Neural cell (in vitro differentiated cells): Measurements from ENCODE around the gene SIK3. TPM values are rescaled to one million over a fixed set of nuclear protein-coding genes. Genes with fewer than 3 reads are reported as not detected.

Experiments
- H2AFZ ChIP-seq: fragments of 200-600, 300-800 bp; sonication (generic), shearing (Covaris generic); 2 replicates; pipeline ENCODE4 v1.6.0; 2014; ENCODE audit warnings: low read depth, mild to moderate bottlenecking, antibody characterized with exemption, low read length, moderate library complexity
- H3F3A ChIP-seq: fragments of 200-600 bp; shearing (Covaris generic); 2 replicates; pipeline ENCODE4 v1.6.1; 2016; ENCODE audit warnings: mild to moderate bottlenecking, moderate library complexity, mixed read lengths, antibody characterized with exemption, low read length; ENCODE audit not compliant: insufficient read depth, poor library complexity, severe bottlenecking
- H3K27ac ChIP-seq: fragments of 200-600, 300-800 bp; sonication (generic), shearing (Covaris generic); 2 replicates; pipeline ENCODE4 v1.5.1; 2014; ENCODE audit warnings: mild to moderate bottlenecking, low read length, moderate library complexity
- H3K27me3 ChIP-seq: fragments of 300-800, 200-600 bp; sonication (generic), shearing (Covaris generic); 2 replicates; pipeline ENCODE4 v1.6.0; 2014; ENCODE audit warnings: mild to moderate bottlenecking, low read depth, low read length, moderate library complexity; ENCODE audit not compliant: insufficient read depth
- H3K36me3 ChIP-seq: fragments of 300-800, 200-600 bp; sonication (generic), shearing (Covaris generic); 2 replicates; pipeline ENCODE4 v1.5.1; 2014; ENCODE audit warnings: mild to moderate bottlenecking, antibody characterized with exemption, low read length, moderate library complexity; ENCODE audit not compliant: insufficient read depth
- H3K4me2 ChIP-seq: fragments of 300-800, 200-600 bp; sonication (generic), shearing (Covaris generic); 2 replicates; pipeline ENCODE4 v1.6.0; 2014; ENCODE audit warnings: mild to moderate bottlenecking, low read length
- H3K4me3 ChIP-seq: fragments of 300-800, 200-600 bp; sonication (generic), shearing (Covaris generic); 2 replicates; pipeline ENCODE4 v1.5.1; 2014; ENCODE audit warnings: mild to moderate bottlenecking, low read length, moderate library complexity
- H3K79me2 ChIP-seq: fragments of 200-600 bp; shearing (Covaris generic); replicated peaks from 2 replicates; pipeline ENCODE4 v1.6.0; 2014; ENCODE audit warnings: mild to moderate bottlenecking, low read length, moderate library complexity; ENCODE audit not compliant: insufficient read depth
- H3K9ac ChIP-seq: fragments of 300-800, 200-600 bp; sonication (generic), shearing (Covaris generic); 2 replicates; pipeline ENCODE4 v1.6.1; 2016; ENCODE audit warnings: mild to moderate bottlenecking, low read length, mixed read lengths
- H3K9me2 ChIP-seq: fragments of 200-600 bp; shearing (Covaris generic); 2 replicates; pipeline ENCODE4 v1.6.1; 2016; ENCODE audit warnings: mild to moderate bottlenecking, low read length, mixed read lengths; ENCODE audit not compliant: insufficient read depth
- H3K9me3 ChIP-seq: fragments of 200-600, 300-800 bp; sonication (generic), shearing (Covaris generic); 2 replicates; pipeline ENCODE4 v1.6.1; 2016; ENCODE audit warnings: mild to moderate bottlenecking, mixed run types, low read length, moderate library complexity, mixed read lengths
- H4K20me1 ChIP-seq: fragments of 200-600 bp; shearing (Covaris generic); 2 replicates; pipeline ENCODE4 v1.6.1; 2016; ENCODE audit warnings: mild to moderate bottlenecking, mixed run types; ENCODE audit not compliant: insufficient read depth
- EP300 ChIP-seq: fragments of 450-650 bp; conservative IDR thresholded peaks from 2 replicates; pipeline ENCODE4 v1.6.1; 2014; ENCODE audit warnings: antibody characterized with exemption, mild to moderate bottlenecking, moderate library complexity; ENCODE audit not compliant: poor library complexity, severe bottlenecking
- EZH2 ChIP-seq: fragments of 200-600, 300-800 bp; shearing (Covaris generic), sonication (generic); IDR thresholded peaks from 2 replicates; pipeline ENCODE4 v1.6.1; 2014; ENCODE audit warnings: antibody characterized with exemption, low read length, borderline replicate concordance, mild to moderate bottlenecking; ENCODE audit not compliant: insufficient read depth, poor library complexity, severe bottlenecking
- MXI1 ChIP-seq: fragments of 450-650 bp; conservative IDR thresholded peaks from 2 replicates; pipeline ENCODE4 v1.6.1; 2014; ENCODE audit warnings: antibody characterized with exemption, mild to moderate bottlenecking; ENCODE audit not compliant: poor library complexity, severe bottlenecking
- POLR2AphosphoS5 ChIP-seq: IDR thresholded peaks from 2 replicates; pipeline ENCODE4 v1.6.1; 2012
- RAD21 ChIP-seq: fragments of 450-650 bp; conservative IDR thresholded peaks from 2 replicates; pipeline ENCODE4 v1.6.1; 2014; ENCODE audit warnings: antibody characterized with exemption, mild to moderate bottlenecking, moderate library complexity
- SMC3 ChIP-seq: fragments of 450-650 bp; conservative IDR thresholded peaks from 2 replicates; pipeline ENCODE4 v1.6.1; 2014; ENCODE audit warnings: antibody characterized with exemption, mild to moderate bottlenecking, moderate library complexity; ENCODE audit not compliant: poor library complexity
- TAF1 ChIP-seq: IDR thresholded peaks from 2 replicates; pipeline ENCODE4 v1.6.1; 2012; ENCODE audit warnings: low read depth
- polyA plus RNA-seq: library from polyadenylated mRNA; depleted of rRNA; stranded (reverse); fragments of >200 nt; gene quantifications from 2 replicates; pipeline ENCODE4 v1.2.3, GENCODE V29; 2014
- TF ChIP-seq, protein P1 (sequence below): fragments of 450-650 bp; IDR thresholded peaks from 2 replicates; pipeline ENCODE4 v1.5.1; 2014; ENCODE audit warnings: antibody characterized with exemption, mild to moderate bottlenecking, moderate library complexity; ENCODE audit not compliant: poor library complexity, severe bottlenecking
- TF ChIP-seq, protein P2 (sequence below): IDR thresholded peaks from 2 replicates; pipeline ENCODE4 v1.6.1; 2012; ENCODE audit warnings: borderline replicate concordance

SIK3 gene
- polyA plus RNA-seq, 1 donor from 2014 or later = 11.2 TPM

DNA sequence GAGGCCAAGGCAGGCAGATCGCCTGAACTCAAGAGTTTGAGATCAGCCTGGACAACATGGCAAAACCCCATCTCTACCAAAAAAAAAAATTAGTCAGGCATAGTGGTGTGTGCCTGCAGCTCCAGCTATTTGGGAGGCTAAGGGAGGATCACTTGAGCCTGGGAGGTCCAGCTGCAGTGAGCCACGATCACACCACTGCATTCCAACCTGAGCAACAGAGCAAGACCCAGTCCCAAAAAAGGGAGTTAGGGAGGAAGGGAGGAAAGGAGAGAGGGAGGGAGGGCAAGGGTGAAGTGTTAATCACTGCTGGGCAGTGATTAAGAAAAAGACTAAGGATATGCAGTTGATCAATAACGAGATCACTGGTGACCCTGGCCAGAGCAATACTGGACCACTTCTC is 204.8 kb downstream of the SIK3 start:
- no peaks in the 10 kb centered on the region for H3K79me2 ChIP-seq
- no peak overlapping the region for H2AFZ ChIP-seq
- H3K9me3 ChIP-seq = no peaks in the 10 kb centered on the region
- no peaks in the 10 kb centered on the region for H3F3A ChIP-seq
- H3K4me3 ChIP-seq = no peak overlapping the region
- peaks cover 9% of the 10 kb centered on the region for H3K36me3 ChIP-seq
- H3K27me3 ChIP-seq = no peaks in the 10 kb centered on the region
- no peak overlapping the region for H3K4me2 ChIP-seq
- H3K9ac ChIP-seq = no peak overlapping the region
- H3K27ac ChIP-seq = no peak overlapping the region
- H3K9me2 ChIP-seq = no peaks in the 10 kb centered on the region
- TF ChIP-seq, protein P1, sequence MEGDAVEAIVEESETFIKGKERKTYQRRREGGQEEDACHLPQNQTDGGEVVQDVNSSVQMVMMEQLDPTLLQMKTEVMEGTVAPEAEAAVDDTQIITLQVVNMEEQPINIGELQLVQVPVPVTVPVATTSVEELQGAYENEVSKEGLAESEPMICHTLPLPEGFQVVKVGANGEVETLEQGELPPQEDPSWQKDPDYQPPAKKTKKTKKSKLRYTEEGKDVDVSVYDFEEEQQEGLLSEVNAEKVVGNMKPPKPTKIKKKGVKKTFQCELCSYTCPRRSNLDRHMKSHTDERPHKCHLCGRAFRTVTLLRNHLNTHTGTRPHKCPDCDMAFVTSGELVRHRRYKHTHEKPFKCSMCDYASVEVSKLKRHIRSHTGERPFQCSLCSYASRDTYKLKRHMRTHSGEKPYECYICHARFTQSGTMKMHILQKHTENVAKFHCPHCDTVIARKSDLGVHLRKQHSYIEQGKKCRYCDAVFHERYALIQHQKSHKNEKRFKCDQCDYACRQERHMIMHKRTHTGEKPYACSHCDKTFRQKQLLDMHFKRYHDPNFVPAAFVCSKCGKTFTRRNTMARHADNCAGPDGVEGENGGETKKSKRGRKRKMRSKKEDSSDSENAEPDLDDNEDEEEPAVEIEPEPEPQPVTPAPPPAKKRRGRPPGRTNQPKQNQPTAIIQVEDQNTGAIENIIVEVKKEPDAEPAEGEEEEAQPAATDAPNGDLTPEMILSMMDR = no peak
- TF ChIP-seq MXI1 = no peak
- no peak for TF ChIP-seq RAD21
- no peak for TF ChIP-seq SMC3
- TF ChIP-seq, protein P2, sequence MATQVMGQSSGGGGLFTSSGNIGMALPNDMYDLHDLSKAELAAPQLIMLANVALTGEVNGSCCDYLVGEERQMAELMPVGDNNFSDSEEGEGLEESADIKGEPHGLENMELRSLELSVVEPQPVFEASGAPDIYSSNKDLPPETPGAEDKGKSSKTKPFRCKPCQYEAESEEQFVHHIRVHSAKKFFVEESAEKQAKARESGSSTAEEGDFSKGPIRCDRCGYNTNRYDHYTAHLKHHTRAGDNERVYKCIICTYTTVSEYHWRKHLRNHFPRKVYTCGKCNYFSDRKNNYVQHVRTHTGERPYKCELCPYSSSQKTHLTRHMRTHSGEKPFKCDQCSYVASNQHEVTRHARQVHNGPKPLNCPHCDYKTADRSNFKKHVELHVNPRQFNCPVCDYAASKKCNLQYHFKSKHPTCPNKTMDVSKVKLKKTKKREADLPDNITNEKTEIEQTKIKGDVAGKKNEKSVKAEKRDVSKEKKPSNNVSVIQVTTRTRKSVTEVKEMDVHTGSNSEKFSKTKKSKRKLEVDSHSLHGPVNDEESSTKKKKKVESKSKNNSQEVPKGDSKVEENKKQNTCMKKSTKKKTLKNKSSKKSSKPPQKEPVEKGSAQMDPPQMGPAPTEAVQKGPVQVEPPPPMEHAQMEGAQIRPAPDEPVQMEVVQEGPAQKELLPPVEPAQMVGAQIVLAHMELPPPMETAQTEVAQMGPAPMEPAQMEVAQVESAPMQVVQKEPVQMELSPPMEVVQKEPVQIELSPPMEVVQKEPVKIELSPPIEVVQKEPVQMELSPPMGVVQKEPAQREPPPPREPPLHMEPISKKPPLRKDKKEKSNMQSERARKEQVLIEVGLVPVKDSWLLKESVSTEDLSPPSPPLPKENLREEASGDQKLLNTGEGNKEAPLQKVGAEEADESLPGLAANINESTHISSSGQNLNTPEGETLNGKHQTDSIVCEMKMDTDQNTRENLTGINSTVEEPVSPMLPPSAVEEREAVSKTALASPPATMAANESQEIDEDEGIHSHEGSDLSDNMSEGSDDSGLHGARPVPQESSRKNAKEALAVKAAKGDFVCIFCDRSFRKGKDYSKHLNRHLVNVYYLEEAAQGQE = no peak
- no peaks in the 10 kb centered on the region for H4K20me1 ChIP-seq

DNA sequence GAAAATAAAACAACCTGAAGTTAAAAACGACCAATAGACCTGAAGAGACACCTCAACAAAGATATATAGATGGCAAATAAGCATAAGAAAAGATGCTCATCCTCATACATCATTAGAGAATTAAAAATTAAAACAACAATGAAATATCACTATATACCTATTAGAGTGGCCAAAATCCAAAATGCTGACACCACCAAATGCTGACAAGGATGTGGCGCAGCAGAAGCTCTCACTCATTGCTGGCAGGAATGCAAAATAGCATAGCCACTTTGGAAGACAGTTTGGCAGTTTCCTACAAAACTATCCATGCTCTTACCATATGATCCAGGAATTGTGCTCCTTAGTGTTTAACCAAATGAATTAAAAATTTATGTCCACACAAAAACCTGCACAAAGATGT is 205.9 kb downstream of the SIK3 start:
- H3K4me3 ChIP-seq = no peak overlapping the region
- H3K79me2 ChIP-seq = no peaks in the 10 kb centered on the region
- H3K9me3 ChIP-seq = no peaks in the 10 kb centered on the region
- H3K9me2 ChIP-seq = no peaks in the 10 kb centered on the region
- no peaks in the 10 kb centered on the region for H3K27me3 ChIP-seq
- H3F3A ChIP-seq = no peaks in the 10 kb centered on the region
- no peak overlapping the region for H3K27ac ChIP-seq
- H3K36me3 ChIP-seq = peaks cover 9% of the 10 kb centered on the region
- H3K9ac ChIP-seq = no peak overlapping the region
- no peak for TF ChIP-seq SMC3
- no peaks in the 10 kb centered on the region for H4K20me1 ChIP-seq
- no peak overlapping the region for H2AFZ ChIP-seq
- no peak overlapping the region for H3K4me2 ChIP-seq

DNA sequence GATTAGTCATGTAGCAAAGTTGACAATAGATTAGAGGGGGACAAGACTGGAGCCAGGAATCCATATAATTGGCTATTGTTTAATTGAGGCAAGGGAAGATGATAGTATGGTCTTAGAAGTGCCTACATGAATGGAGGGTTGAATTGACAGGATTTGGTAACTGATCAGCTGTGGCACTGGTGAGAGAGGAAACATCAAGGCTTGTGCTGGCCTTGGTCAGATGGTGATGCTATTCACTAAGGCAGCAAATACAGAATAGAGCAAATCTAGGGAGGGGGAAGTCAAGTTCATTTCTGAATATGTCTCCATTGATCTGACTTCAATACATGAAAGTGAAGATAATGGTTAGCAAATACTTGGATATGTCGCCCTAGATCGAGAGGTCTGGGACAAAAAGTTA is 206.5 kb downstream of the SIK3 start:
- Histone ChIP-seq H2AFZ (no peak overlapping the region), H3K27ac (no peak overlapping the region)

More for the DNA sequence above, 206.5 kb downstream of the SIK3 start:
- Histone ChIP-seq H3K4me2 (no peak overlapping the region), H3K36me3 (peaks cover 9% of the 10 kb centered on the region), H3K79me2 (no peaks in the 10 kb centered on the region), H3K9ac (no peak overlapping the region), H3K4me3 (no peak overlapping the region), H3F3A (no peaks in the 10 kb centered on the region), H3K9me2 (no peaks in the 10 kb centered on the region), H3K9me3 (no peaks in the 10 kb centered on the region), H4K20me1 (no peaks in the 10 kb centered on the region), H3K27me3 (no peaks in the 10 kb centered on the region)
- TF ChIP-seq EP300 (no peak), POLR2AphosphoS5 (no peak), EZH2 (no peak), SMC3 (no peak), MXI1 (no peak), TAF1 (no peak), RAD21 (no peak)
- TF ChIP-seq, protein P1 = no peak
- TF ChIP-seq, protein P2 = no peak
